ENCODE data around the gene LYL1.

LYL1 gene

DNA sequence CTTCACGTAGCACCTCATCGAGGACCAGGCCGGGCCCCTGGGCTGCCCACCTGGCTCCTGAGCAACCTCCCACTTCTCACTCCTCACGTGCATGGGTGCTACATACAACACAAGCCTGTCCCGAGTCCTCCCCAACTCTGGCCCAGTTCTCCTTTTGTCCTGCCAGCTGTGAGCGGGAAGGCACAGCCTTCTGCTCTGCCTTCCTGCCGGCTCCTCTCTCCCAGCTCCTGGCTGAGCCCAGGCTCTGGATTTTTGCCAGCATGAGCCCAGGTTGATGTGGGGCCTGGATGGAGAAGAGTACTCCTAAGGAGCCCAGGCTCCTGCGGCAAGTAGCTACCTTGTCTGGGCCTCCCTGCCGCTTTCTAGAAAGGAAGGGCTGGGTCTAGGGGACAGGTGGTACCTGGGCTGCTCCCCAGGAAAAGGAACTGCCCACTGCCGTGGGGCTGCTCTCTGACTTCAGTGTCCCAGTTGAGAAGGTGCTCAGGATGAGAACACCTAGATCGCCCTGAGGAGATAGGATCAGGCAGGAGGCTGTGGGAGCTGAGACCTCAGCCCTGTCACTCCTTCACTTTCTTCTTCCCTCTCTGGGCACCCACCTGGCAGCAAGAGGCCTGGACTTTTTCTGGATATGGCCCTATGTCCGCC, 23.6 kb downstream of the LYL1 start:
- TF ChIP-seq PAX5 (IDR thresholded peaks at IDR 0.05; ENCODE audit: insufficient read depth, low read length, severe bottlenecking) (no peak), POU2F2 (IDR thresholded peaks at IDR 0.05; ENCODE audit: low read depth, low read length) (no peak), POLR2AphosphoS5 (IDR thresholded peaks at IDR 0.05; ENCODE audit: low read depth, low read length) (no peak), POLR2A (IDR thresholded peaks at IDR 0.05; ENCODE audit: low read depth, low read length) (no peak), TAF1 (IDR thresholded peaks at IDR 0.05; ENCODE audit: low read depth, low read length) (no peak), SPI1 (IDR thresholded peaks at IDR 0.05; ENCODE audit: low read depth, low read length) (no peak)
- FAIRE-seq = no peak

DNA sequence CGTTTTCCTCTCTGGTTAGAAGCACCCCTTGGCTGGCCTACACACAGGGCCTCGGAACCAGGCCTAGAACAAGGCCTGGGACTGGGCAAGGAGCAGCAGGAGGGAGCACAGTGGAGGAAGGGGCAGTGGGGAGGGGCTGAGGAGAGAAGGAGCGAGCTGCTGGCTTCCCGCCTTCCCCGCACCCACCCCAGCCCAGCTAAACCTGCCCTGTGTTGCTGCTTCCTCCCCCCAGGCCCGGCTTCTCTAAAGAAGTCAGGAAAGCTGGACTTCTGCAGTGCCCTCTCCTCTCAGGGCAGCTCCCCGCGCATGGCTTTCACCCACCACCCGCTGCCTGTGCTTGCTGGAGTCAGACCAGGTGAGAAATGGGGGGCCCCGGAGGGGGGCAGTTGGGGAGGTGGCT, 24.3 kb downstream of the LYL1 start:
- DNase-seq (ENCODE audit: insufficient read length, low spot score) = no peak
- no peak for TF ChIP-seq TAF1 (IDR thresholded peaks at IDR 0.05; ENCODE audit: low read depth, low read length)
- FAIRE-seq = no peak

More for the DNA sequence above, 23.6 kb downstream of the LYL1 start:
- DNase-seq (ENCODE audit: insufficient read length, low spot score) = no peak

DNA sequence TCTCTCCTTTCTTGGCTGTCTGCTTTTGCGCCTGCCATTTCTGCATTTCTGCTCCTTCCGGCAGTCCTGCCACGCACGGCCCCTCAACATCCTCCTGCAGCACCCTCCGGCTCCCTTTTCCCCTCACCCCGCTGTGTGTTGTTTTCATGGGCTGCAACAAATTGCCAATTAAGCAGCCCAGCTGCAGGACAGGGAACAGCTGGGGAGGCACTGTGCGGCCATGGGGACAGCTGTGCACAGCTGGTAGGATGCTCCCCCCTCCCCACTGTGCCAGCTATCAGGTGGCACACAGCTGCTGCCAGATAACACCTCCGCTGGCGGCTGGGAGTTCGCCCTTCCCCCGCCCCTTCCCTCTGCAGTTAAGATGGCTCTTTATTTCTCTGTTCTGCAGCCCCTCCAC, 25.4 kb downstream of the LYL1 start:
- no peak for FAIRE-seq
- TF ChIP-seq POLR2AphosphoS5 (IDR thresholded peaks at IDR 0.05; ENCODE audit: low read depth, low read length) (no peak), PAX5 (IDR thresholded peaks at IDR 0.05; ENCODE audit: insufficient read depth, low read length, severe bottlenecking) (no peak), TAF1 (IDR thresholded peaks at IDR 0.05; ENCODE audit: low read depth, low read length) (no peak), POLR2A (IDR thresholded peaks at IDR 0.05; ENCODE audit: low read depth, low read length) (no peak), SPI1 (IDR thresholded peaks at IDR 0.05; ENCODE audit: low read depth, low read length) (no peak), POU2F2 (IDR thresholded peaks at IDR 0.05; ENCODE audit: low read depth, low read length) (no peak)
- no peak for DNase-seq (ENCODE audit: insufficient read length, low spot score)

DNA sequence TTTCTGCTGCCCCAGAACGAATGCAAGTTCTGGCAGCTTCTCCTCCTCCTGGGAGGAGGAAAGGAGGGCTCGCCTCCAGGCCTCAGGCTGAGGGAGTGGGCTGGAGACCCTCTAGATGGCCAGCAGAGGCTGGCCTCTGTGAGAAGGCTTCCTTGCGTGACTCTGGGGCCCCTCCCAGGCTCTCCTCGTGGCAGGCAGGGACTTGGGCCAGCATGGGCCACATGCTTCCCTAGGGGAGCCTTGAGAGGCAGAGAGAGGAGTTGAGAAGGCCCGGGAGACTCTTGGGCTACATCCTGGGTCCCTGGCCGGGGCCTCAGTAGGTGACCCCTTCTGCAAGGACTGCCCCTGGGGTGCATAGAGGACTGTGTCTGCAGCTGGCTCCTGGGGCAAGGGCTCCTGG, 25.9 kb downstream of the LYL1 start:
- FAIRE-seq (no peak), DNase-seq (ENCODE audit: insufficient read length, low spot score) (no peak)
- TF ChIP-seq POLR2AphosphoS5 (IDR thresholded peaks at IDR 0.05; ENCODE audit: low read depth, low read length) (no peak), POU2F2 (IDR thresholded peaks at IDR 0.05; ENCODE audit: low read depth, low read length) (no peak), POLR2A (IDR thresholded peaks at IDR 0.05; ENCODE audit: low read depth, low read length) (no peak), TAF1 (IDR thresholded peaks at IDR 0.05; ENCODE audit: low read depth, low read length) (no peak), PAX5 (IDR thresholded peaks at IDR 0.05; ENCODE audit: insufficient read depth, low read length, severe bottlenecking) (no peak), SPI1 (IDR thresholded peaks at IDR 0.05; ENCODE audit: low read depth, low read length) (no peak)

DNA sequence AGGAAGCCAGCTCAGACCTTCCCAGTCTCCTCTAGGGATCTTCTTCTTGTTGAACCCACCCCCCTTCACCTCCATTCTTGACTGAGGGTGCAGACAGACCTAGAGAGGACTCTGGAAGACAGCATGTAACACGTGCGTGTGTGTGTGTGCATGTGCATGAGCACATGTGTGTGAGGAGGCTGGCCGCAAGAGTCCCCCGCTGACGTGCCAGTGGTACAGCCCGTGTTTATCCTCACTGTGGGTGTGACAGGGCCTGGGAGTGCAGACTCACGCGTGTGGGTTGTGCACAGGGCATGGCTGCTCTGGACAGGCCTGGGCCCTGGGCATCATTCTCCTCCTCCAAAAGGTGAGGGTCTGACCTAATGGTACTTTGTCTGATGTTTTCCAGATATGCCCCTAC, 26.3 kb downstream of the LYL1 start:
- TF ChIP-seq SPI1 (IDR thresholded peaks at IDR 0.05; ENCODE audit: low read depth, low read length) (no peak), PAX5 (IDR thresholded peaks at IDR 0.05; ENCODE audit: insufficient read depth, low read length, severe bottlenecking) (no peak), TAF1 (IDR thresholded peaks at IDR 0.05; ENCODE audit: low read depth, low read length) (no peak), POLR2A (IDR thresholded peaks at IDR 0.05; ENCODE audit: low read depth, low read length) (no peak), POLR2AphosphoS5 (IDR thresholded peaks at IDR 0.05; ENCODE audit: low read depth, low read length) (no peak), POU2F2 (IDR thresholded peaks at IDR 0.05; ENCODE audit: low read depth, low read length) (no peak)
- DNase-seq (ENCODE audit: insufficient read length, low spot score) (no peak), FAIRE-seq (no peak)

DNA sequence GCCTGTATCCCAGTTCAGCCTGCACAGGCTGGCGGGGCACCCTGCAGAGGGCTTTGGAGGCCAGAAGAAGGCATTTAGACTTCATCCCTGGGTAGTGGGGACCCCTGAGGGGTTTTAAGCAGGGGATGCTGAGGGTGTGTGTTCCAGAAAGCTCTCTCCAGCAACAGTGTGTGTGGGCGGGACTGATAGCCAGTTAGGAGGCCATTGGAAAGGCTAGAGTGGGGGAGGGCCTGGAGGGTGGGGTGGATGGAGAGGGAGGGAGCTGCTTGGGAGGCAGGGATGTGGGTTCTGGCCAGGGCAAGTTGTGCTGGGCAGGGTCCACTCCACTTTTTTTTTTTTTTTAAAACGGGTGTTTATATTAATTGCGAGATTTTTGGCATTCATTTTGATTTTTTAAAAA, 28.3 kb downstream of the LYL1 start:
- FAIRE-seq (no peak), DNase-seq (ENCODE audit: insufficient read length, low spot score) (no peak)
- TF ChIP-seq TAF1 (IDR thresholded peaks at IDR 0.05; ENCODE audit: low read depth, low read length) = no peak
- TF ChIP-seq POU2F2 (IDR thresholded peaks at IDR 0.05; ENCODE audit: low read depth, low read length) = no peak

DNA sequence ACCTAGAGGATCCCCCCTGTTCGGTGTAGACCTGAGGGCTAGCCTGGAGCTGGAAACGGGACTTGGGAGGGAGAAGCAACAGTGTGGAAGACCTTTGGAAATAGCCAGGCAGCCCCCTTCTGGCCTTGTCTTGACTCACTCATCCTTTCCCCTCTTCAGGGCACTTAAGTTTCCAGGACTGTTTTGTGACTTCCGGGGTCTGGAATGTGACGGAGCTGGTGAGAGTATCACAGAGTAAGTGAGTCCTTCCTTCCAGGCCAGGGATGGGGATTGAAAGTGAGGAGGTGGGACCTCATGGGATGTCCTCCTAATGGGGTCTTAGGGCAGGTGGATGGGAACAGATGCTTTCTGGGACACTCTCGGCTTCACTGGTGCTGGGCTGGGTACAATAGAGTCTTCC, 29.4 kb downstream of the LYL1 start:
- TF ChIP-seq POLR2AphosphoS5 (IDR thresholded peaks at IDR 0.05; ENCODE audit: low read depth, low read length) (no peak), SPI1 (IDR thresholded peaks at IDR 0.05; ENCODE audit: low read depth, low read length) (no peak), TAF1 (IDR thresholded peaks at IDR 0.05; ENCODE audit: low read depth, low read length) (no peak), POLR2A (IDR thresholded peaks at IDR 0.05; ENCODE audit: low read depth, low read length) (no peak), PAX5 (IDR thresholded peaks at IDR 0.05; ENCODE audit: insufficient read depth, low read length, severe bottlenecking) (no peak), POU2F2 (IDR thresholded peaks at IDR 0.05; ENCODE audit: low read depth, low read length) (no peak)
- no peak for FAIRE-seq
- DNase-seq (ENCODE audit: insufficient read length, low spot score) = no peak

DNA sequence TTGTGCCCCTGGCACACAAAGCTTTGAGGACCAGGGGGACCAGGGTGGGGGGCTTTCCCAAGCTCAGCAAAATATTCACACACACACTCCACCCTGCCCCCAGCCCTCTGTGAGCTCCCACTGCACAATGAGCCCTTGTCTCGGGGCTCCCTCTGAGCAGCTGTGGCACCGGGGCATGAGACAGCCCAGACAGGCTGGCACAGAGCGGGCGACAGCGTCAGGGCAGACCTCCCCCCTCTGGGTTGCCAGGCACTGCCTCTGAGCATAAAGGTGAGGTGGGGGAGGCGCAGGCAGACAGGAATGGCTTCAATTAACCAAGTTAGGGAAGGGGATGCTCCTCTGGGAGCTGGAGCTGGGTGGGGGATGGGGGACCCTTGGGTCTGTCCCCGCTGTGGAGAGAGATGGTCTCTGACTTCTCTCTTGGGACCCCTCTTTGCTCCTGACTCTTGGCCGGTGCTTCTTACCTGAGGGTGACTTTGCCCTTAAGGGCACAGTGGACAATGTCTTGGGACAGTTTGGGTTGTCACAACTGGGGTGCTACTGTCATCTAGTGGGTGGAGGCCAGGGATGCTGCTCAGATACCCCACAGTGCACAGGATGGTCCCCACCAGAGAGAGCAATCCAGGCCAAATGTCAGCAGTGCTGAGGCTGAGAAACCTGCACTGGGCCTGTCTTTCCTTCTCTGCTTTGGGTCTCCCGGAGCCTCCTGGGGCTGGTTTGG, 30.3 kb downstream of the LYL1 start:
- no peak for TF ChIP-seq SPI1 (IDR thresholded peaks at IDR 0.05; ENCODE audit: low read depth, low read length)
- no peak for TF ChIP-seq POLR2A (IDR thresholded peaks at IDR 0.05; ENCODE audit: low read depth, low read length)
- DNase-seq (ENCODE audit: insufficient read length, low spot score) = no peak

DNA sequence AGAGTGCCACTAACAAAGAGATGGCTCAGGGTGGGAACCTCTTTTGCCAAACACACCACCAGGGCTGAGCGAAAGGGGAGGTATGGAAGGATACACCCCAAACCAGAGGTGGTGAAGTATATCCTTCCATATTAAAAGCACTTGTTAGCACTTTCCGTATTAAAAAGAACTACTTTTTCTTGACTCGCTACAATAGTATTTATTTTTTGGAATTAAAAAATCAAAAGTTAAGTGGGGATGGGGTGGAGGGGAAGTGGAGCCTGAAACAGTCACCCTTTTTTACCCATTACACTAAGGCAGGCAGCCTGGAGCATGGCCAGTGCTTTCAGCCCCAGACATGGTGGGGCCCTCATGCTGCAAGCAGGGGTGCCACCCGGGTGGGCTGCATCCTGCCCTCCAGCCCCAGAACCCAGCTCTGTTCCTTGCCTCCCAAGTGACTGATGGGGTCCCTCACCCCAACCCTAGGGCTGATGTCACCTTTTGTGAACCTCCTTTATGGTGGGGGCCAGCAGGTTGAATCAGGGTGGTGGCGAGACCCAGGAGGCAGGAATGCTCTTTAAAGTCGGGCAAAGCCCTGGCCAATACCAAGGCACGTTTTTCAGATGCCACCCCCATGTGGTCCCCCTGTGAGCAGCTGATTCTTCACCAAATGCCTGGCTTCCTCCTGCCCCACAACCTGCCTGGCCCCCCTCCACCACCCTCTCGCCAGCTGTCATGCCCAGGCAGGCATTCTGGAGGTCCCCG, 31.0 kb downstream of the LYL1 start:
- TF ChIP-seq PAX5 (IDR thresholded peaks at IDR 0.05; ENCODE audit: insufficient read depth, low read length, severe bottlenecking) = no peak
- TF ChIP-seq POU2F2 (IDR thresholded peaks at IDR 0.05; ENCODE audit: low read depth, low read length) = no peak
- no peak for TF ChIP-seq POLR2AphosphoS5 (IDR thresholded peaks at IDR 0.05; ENCODE audit: low read depth, low read length)
- no peak for TF ChIP-seq TAF1 (IDR thresholded peaks at IDR 0.05; ENCODE audit: low read depth, low read length)
- no peak for TF ChIP-seq SPI1 (IDR thresholded peaks at IDR 0.05; ENCODE audit: low read depth, low read length)
- TF ChIP-seq POLR2A (IDR thresholded peaks at IDR 0.05; ENCODE audit: low read depth, low read length) = no peak
- no peak for FAIRE-seq

More for the DNA sequence above, 30.3 kb downstream of the LYL1 start:
- FAIRE-seq = no peak

More for the DNA sequence above, 31.0 kb downstream of the LYL1 start:
- no peak for DNase-seq (ENCODE audit: insufficient read length, low spot score)

Data from GM12891 (cell line).